Vagina (tissue), 2 donors: Measurements from ENCODE around the gene CUL9. TPM values are rescaled to one million over a fixed set of nuclear protein-coding genes. Genes with fewer than 3 reads are reported as not detected.
A peak's percentile ranks its signal among the peaks of the same experiment; 100 is the strongest.

Source experiments
- DNase-seq, 2 donors: peaks; one replicate each; pipeline ENCODE4 v3.0.0-alpha.2; 2017; ENCODE audit errors: extremely low spot score in 2 of 2
- H3K27ac ChIP-seq: fragments of 200-600 bp; sonication (generic); one replicate; pipeline ENCODE4 v1.5.1; 2019
- H3K27me3 ChIP-seq: fragments of 200-600 bp; sonication (generic); one replicate; pipeline ENCODE4 v1.5.1; 2019
- H3K36me3 ChIP-seq, 2 donors: fragments of 200-600 bp; sonication (generic); one replicate each; pipeline ENCODE4 v1.5.1; 2017 to 2019
- H3K4me1 ChIP-seq: fragments of 200-600 bp; sonication (generic); one replicate; pipeline ENCODE4 v1.5.1; 2019
- H3K4me3 ChIP-seq, 2 donors: fragments of 200-600 bp; sonication (generic); 1 replicate in 1 of 2; 2 replicates in 1 of 2; pipeline ENCODE4 v1.5.1; 2016 to 2019
- H3K9me3 ChIP-seq: fragments of 200-600 bp; sonication (generic); one replicate; pipeline ENCODE4 v1.5.1; 2019
- CTCF ChIP-seq, 3 experiments: fragments of 450-650 bp in 2 of 3; fragments of 200-600 bp in 1 of 3; sonication (generic) in 1 of 3; IDR thresholded peaks; one replicate each; pipeline ENCODE4 v1.5.1; 2017 to 2019; ENCODE audit warnings: antibody characterized with exemption in 3 of 3, mild to moderate bottlenecking in 2 of 3, moderate library complexity in 2 of 3
- POLR2A ChIP-seq, 2 donors: fragments of 450-650 bp; IDR thresholded peaks; one replicate each; pipeline ENCODE4 v1.6.1; 2017; ENCODE audit warnings: antibody characterized with exemption in 2 of 2, mild to moderate bottlenecking in 2 of 2, moderate library complexity in 2 of 2
- POLR2AphosphoS5 ChIP-seq, 2 donors: sonication (generic); formaldehyde crosslinking; IDR thresholded peaks; one replicate each; pipeline ENCODE4 v1.9.0; 2017; ENCODE audit warnings: antibody characterized with exemption in 2 of 2, mild to moderate bottlenecking in 2 of 2, low read depth in 1 of 2; ENCODE audit not compliant: insufficient read depth in 1 of 2
- intact Hi-C: fragments of 100-400 bp; cut with DNase I; formaldehyde crosslinking; loops from one replicate; pipeline ENCODE4 v1.15.1; 2023
- total RNA-seq: library from RNA; depleted of rRNA; stranded (reverse); fragments of >200 nt; gene quantifications from one replicate; pipeline ENCODE4 v1.2.3, GENCODE V29; 2016

Gene CUL9
- total RNA-seq, 1 donor from 2014 or later = 49.1 TPM

- no peaks in the 10 kb centered on the region for H3K27me3 ChIP-seq
- intact Hi-C loops = no loop called here
- H3K4me1 ChIP-seq = peaks cover 28% of the 10 kb centered on the region
- peak in 1 of 2 donors; percentile 92 for DNase-seq
- TF ChIP-seq CTCF (IDR thresholded peaks at IDR 0.05) (no peak), POLR2AphosphoS5 (IDR thresholded peaks at IDR 0.05; ENCODE audit: insufficient read depth in 1 of 2, low read depth in 1 of 2) (no peak), POLR2A (IDR thresholded peaks at IDR 0.05) (no peak)
- peak overlapping the region; percentile 80 to 88 for H3K4me3 ChIP-seq
- H3K27ac ChIP-seq = peak overlapping the region; percentile 97
- H3K9me3 ChIP-seq = no peaks in the 10 kb centered on the region
- peaks cover 0 to 1% of the 10 kb centered on the region in 2 donors for H3K36me3 ChIP-seq
These were observed 11.5 kb upstream of the CUL9 start for GRCh38 chr6:43170417-43170930.

DNA sequence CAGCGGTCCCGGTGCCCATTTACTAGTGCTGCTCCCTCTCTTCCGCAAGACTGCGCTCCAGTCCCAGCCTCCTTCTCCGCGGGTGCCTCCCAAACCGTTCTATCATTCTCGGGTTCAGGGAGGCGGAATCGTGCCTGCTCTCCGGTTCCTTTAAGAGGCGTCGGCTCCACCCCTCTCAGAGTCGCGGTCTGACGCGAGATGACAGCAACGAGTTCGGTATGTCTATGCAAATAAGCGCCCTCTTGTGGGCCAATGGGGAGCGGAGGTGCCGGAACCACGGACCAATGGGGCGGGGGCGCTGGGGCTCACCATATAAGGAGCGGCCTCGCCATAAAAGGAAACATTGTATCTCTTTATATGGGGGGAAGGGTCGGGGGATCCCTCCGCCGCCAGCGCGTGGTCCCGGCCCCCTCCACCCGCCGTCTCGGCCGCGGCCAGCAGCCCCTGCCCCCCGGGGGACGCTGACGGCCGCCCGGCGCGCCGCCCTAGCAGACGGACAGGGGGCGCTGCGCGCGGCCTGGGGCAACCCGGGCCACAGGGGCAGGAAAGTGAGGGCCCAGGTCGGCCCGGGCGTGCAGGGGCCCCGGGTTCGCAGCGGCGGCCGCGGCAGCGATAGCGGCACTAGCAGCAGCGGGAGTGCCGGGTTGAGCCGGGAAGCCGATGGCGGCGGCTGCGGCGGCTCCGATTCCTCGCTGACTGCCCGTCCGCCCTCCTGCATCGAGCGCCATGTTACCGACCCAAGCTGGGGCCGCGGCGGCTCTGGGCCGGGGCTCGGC, 10.9 kb upstream of the CUL9 start, which contains the start of gene SRF:
TSS of gene SRF (plus strand) at position 339 of the 776 bp plus-strand sequence. CDS start at position 727, 388 bp downstream.
- peaks cover 0 to 8% of the 10 kb centered on the region in 2 donors for H3K36me3 ChIP-seq
- H3K4me1 ChIP-seq = peaks cover 35% of the 10 kb centered on the region
- TF ChIP-seq POLR2A (IDR thresholded peaks at IDR 0.05) (peak in 1 of 2 donors; percentile 64), CTCF (IDR thresholded peaks at IDR 0.05) (peak in 1 of 3 experiments; percentile 31), POLR2AphosphoS5 (IDR thresholded peaks at IDR 0.05; ENCODE audit: insufficient read depth in 1 of 2, low read depth in 1 of 2) (peak; percentile 94 to 97)
- peak; percentile 100 for DNase-seq
- intact Hi-C loops = no loop called here
- H3K27me3 ChIP-seq = no peaks in the 10 kb centered on the region
- H3K4me3 ChIP-seq = peak within 1 kb of the TSS; percentile 80 to 88
- H3K9me3 ChIP-seq = no peaks in the 10 kb centered on the region
- peak within 1 kb of the TSS; percentile 97 for H3K27ac ChIP-seq

DNA sequence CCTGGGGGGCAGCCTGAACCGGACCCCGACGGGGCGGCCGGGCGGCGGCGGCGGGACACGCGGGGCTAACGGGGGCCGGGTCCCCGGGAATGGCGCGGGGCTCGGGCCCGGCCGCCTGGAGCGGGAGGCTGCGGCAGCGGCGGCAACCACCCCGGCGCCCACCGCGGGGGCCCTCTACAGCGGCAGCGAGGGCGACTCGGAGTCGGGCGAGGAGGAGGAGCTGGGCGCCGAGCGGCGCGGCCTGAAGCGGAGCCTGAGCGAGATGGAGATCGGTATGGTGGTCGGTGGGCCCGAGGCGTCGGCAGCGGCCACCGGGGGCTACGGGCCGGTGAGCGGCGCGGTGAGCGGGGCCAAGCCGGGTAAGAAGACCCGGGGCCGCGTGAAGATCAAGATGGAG, 10.3 kb upstream of the CUL9 start:
- H3K9me3 ChIP-seq = no peaks in the 10 kb centered on the region
- no peak for TF ChIP-seq POLR2A (IDR thresholded peaks at IDR 0.05)
- H3K36me3 ChIP-seq = peaks cover 0 to 13% of the 10 kb centered on the region in 2 donors
- H3K4me1 ChIP-seq = peaks cover 35% of the 10 kb centered on the region
- H3K27ac ChIP-seq = peak overlapping the region; percentile 97
- H3K4me3 ChIP-seq = peak overlapping the region; percentile 80 to 88
- DNase-seq = no peak
- H3K27me3 ChIP-seq = no peaks in the 10 kb centered on the region
- intact Hi-C loops = no loop called here

DNA sequence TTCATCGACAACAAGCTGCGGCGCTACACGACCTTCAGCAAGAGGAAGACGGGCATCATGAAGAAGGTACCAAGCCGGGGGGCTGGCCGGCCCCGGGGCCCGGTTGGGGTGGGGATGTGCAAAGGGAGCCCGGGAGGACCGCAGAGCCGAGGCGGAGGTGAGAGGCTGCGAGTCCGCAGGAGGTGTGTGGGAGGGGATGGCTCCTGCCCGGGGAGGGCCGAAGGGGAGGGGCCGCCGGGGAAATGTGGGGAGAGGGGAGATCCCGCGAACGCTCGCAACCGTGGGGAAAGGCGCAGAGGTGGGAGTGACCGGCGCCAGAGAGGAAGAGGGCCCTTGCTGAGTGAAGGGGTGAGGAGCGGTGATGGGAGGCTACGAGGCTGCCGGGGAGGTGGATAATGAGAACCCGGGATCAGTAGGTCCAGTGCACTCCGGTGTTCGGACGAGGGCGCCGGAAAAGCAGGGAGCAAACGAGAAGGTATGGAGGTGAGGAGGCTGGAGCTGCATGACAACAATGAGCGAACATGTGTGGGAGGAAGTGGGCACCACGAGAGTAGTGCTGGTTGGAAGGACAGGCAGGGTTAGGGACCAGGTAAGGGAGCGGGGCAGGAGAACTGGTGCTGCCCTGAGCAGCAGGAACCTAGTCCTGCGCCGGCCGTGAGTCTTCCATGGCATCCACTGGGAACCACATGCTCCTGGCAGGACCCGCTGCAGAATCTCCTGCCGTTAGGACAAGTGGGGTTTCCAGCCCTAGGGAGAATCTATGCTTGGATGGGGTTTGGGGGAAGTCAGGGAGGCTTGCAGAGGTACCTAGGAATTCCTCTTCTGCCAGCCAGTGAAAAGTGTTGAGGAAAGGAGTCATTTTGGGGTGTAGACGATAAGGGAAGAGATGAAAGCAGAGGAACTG, 9.6 kb upstream of the CUL9 start:
- intact Hi-C loops = no loop called here
- DNase-seq = no peak
- H3K27ac ChIP-seq = peak overlapping the region; percentile 97
- H3K4me1 ChIP-seq = peaks cover 35% of the 10 kb centered on the region
- TF ChIP-seq CTCF (IDR thresholded peaks at IDR 0.05) (no peak), POLR2A (IDR thresholded peaks at IDR 0.05) (no peak), POLR2AphosphoS5 (IDR thresholded peaks at IDR 0.05; ENCODE audit: insufficient read depth in 1 of 2, low read depth in 1 of 2) (no peak)
- H3K36me3 ChIP-seq = peaks cover 0 to 17% of the 10 kb centered on the region in 2 donors
- H3K27me3 ChIP-seq = no peaks in the 10 kb centered on the region
- no peaks in the 10 kb centered on the region for H3K9me3 ChIP-seq
- H3K4me3 ChIP-seq = peak overlapping the region; percentile 80 to 88

DNA sequence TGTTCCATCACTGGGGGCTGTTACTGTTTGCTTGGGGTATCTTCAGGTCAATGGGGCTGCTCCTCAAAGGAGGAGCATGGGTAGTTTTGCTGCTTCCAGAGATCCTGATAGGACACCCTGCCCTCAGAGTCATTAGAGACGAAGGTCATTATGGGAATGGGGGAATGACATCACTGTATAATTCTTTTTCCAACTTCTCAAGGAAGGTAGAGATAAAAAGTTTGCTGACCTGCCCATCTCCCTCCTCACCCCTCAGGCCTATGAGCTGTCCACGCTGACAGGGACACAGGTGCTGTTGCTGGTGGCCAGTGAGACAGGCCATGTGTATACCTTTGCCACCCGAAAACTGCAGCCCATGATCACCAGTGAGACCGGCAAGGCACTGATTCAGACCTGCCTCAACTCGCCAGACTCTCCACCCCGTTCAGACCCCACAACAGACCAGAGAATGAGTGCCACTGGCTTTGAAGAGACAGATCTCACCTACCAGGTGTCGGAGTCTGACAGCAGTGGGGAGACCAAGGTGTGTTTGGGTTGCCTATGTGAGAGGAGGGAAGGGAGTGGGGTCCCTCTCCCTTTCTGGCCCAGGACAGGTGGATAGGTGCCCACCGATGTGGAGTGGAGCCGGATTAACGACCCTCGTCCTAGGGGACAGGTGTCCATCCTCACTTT, 8.3 kb upstream of the CUL9 start:
- DNase-seq = peak in 1 of 2 donors; percentile 91
- no peaks in the 10 kb centered on the region for H3K9me3 ChIP-seq
- H3K4me1 ChIP-seq = peaks cover 35% of the 10 kb centered on the region
- peaks cover 0 to 27% of the 10 kb centered on the region in 2 donors for H3K36me3 ChIP-seq
- H3K4me3 ChIP-seq = peak overlapping the region; percentile 80 to 88
- intact Hi-C loops = no loop called here
- H3K27me3 ChIP-seq = no peaks in the 10 kb centered on the region
- TF ChIP-seq CTCF (IDR thresholded peaks at IDR 0.05) (no peak), POLR2A (IDR thresholded peaks at IDR 0.05) (no peak), POLR2AphosphoS5 (IDR thresholded peaks at IDR 0.05; ENCODE audit: insufficient read depth in 1 of 2, low read depth in 1 of 2) (no peak)
- H3K27ac ChIP-seq = peak overlapping the region; percentile 97
